Measurements from ENCODE around the gene ADAMTS13.

DNA sequence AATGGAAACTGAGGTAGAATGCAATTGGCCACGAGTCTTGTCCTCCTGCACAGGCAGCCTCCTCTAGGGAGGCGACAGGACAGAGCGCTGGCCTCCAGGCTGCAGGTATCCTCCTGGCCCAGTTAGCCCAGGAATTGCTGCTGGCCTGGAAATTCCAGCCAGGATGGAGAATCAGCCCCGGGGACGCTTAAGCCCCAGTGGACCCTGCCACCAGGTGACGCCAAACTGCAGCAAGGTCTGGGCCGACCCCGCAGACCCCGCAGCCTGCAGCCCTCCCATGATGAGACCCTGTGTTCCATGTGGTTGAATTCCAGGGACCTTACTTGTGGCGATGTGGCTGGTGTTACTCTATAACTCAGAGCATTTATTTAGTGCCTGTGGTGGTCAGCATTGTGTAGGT, 44.9 kb downstream of the ADAMTS13 start:
- TF ChIP-seq, protein P1, sequence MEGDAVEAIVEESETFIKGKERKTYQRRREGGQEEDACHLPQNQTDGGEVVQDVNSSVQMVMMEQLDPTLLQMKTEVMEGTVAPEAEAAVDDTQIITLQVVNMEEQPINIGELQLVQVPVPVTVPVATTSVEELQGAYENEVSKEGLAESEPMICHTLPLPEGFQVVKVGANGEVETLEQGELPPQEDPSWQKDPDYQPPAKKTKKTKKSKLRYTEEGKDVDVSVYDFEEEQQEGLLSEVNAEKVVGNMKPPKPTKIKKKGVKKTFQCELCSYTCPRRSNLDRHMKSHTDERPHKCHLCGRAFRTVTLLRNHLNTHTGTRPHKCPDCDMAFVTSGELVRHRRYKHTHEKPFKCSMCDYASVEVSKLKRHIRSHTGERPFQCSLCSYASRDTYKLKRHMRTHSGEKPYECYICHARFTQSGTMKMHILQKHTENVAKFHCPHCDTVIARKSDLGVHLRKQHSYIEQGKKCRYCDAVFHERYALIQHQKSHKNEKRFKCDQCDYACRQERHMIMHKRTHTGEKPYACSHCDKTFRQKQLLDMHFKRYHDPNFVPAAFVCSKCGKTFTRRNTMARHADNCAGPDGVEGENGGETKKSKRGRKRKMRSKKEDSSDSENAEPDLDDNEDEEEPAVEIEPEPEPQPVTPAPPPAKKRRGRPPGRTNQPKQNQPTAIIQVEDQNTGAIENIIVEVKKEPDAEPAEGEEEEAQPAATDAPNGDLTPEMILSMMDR (conservative IDR thresholded peaks at IDR 0.05 in 1 of 2, IDR thresholded peaks at IDR 0.05 in 1 of 2; ENCODE audit: extremely low read depth in 1 of 2, insufficient read depth in 1 of 2, low read depth in 1 of 2, low read length in 2 of 2), result no peak
- no peak for TF ChIP-seq EZH2 (IDR thresholded peaks at IDR 0.05; ENCODE audit: borderline replicate concordance, low read length)
